ENCODE measurements around the gene LKAAEAR1.

DNA sequence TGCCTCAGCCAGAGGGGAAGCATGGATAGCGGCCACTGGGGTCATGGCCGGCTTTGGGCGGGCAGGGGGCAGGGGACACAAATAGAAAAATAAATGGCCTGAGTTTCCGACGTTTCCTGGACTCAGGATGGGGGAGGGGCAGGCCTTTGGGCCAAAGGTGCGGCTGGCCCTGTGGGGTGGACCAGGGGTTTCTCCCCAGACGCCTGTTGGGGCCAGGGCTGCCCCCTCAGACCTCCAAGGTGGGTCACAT, 27.6 kb downstream of the LKAAEAR1 start:
- TF ChIP-seq POLR2AphosphoS5 (IDR thresholded peaks at IDR 0.05) (no peak), POLR2A (IDR thresholded peaks at IDR 0.05) (no peak)
- TF ChIP-seq, protein P1, sequence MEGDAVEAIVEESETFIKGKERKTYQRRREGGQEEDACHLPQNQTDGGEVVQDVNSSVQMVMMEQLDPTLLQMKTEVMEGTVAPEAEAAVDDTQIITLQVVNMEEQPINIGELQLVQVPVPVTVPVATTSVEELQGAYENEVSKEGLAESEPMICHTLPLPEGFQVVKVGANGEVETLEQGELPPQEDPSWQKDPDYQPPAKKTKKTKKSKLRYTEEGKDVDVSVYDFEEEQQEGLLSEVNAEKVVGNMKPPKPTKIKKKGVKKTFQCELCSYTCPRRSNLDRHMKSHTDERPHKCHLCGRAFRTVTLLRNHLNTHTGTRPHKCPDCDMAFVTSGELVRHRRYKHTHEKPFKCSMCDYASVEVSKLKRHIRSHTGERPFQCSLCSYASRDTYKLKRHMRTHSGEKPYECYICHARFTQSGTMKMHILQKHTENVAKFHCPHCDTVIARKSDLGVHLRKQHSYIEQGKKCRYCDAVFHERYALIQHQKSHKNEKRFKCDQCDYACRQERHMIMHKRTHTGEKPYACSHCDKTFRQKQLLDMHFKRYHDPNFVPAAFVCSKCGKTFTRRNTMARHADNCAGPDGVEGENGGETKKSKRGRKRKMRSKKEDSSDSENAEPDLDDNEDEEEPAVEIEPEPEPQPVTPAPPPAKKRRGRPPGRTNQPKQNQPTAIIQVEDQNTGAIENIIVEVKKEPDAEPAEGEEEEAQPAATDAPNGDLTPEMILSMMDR (IDR thresholded peaks at IDR 0.05), result no peak
